Erythroblast (primary cell): ENCODE data around the gene UBL5.
"Not testable (repeated sequence)": the region's sequence is repeated elsewhere in the genome, so short reads cannot be mapped to it uniquely, and the experiment has no call there.

ENCODE experiments used
- DNase-seq, 2 experiments: peaks; one replicate each; lab custom pipeline; 2025; lab: John Stamatoyannopoulos, UW
- GATA1 ChIP-seq: IDR thresholded peaks from 2 replicates; pipeline ENCODE4 v1.6.1; 2011; ENCODE audit warnings: low read depth, mild to moderate bottlenecking, control low read depth, low read length, moderate library complexity
- POLR2A ChIP-seq: IDR thresholded peaks from 2 replicates; pipeline ENCODE4 v1.6.1; 2011; ENCODE audit warnings: mild to moderate bottlenecking, low read length

The UBL5 gene

DNA sequence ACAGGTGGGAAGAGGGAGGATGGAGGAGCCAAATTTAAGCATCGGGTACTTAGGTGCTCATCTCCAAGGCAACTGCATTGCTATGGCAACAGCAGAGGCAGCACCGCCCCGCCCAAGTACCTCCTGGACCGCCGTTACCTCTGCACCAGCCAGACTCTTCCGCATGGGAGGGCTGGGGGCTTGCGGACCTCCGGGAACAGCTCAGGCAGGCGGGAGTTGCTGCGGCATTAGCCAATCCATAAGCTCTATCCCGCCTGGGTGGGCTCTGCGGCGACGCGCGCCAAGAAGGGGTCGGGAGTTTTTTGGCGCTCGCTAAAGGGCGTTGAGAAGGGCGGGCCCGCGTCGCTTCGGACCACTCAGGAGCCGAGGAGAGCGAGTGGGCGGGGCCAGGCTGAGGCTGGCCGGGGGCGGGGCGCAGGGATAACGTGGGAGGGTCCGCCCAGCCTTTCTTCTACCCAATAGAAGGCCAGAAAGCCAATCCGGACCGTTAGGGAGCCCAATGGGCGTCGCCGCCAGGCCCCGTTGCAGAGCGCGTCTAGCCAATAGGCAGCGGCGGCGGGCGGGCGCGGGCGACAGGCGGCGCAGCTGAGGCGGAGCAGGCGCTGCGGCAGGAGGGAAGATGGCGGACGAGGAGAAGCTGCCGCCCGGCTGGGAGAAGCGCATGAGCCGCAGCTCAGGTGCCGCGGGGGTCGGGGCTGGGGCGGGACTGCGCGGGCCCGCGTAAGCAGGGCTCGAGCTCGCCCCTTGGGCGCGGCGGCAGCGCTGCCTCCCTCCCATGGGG lies 7.2 kb downstream of the UBL5 start, which contains the start of gene PIN1:
TSS of gene PIN1 (plus strand) at position 593 of the 781 bp plus-strand sequence. CDS start at position 620, 27 bp downstream.
- DNase-seq, result peak; percentile 99 to 100
- TF ChIP-seq GATA1, result no peak
- TF ChIP-seq POLR2A, result peak; percentile 54

DNA sequence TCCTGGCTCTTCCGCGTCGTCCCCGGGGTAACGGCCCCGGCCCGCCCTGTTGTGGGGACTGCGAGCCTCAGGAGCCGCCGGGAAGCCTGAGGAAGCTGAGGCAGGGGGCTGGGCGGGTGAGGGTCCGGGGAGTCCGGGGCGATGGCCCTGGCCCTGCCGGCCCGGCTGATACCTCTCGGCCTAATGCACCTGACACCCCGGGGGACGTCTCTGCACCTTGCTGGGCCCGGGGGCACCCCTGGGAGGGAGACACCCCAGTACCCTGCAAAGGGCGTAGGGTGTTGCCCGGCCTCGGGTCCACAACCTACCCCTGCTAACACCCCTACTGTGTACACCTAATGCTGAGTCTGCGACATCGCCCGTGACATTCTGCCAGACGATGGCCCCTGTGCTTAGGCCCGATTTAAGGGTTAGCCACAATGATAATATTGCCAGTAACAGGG lies 7.8 kb downstream of the UBL5 start:
- TF ChIP-seq POLR2A (no peak), GATA1 (no peak)
- peak in 1 of 2 experiments; percentile 45 for DNase-seq

DNA sequence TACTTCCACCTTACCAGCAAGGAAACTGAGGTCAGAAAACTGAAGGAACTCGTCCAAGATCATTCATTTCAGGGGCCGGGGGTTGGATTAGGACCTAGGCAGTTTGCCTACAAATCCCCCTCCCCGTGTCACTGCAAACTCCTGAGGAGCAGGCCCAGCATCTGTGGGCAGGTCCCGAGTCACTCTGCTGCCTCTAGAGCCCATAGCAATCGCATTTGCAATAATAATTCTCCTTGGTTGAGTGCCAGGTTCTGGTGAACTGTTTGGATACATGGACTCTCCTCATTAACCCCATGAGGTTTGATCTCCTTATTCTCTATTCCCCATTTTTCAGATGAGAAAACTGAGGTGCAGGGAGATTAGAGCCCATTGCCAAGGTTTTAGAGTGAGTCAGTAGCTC lies 8.3 kb downstream of the UBL5 start:
- TF ChIP-seq POLR2A, result no peak
- TF ChIP-seq GATA1, result no peak
- peak; percentile 62 to 65 for DNase-seq

DNA sequence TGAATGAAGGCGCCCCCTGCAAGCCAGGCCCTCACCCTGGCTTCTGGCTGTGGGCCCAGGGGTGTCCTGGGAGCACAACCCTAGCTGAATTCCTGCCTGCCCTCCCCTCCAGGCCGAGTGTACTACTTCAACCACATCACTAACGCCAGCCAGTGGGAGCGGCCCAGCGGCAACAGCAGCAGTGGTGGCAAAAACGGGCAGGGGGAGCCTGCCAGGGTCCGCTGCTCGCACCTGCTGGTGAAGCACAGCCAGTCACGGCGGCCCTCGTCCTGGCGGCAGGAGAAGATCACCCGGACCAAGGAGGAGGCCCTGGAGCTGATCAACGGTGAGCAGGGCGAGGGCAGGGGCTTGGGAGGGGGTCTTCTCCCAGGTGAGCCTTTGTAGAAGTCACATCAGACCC lies 10.6 kb downstream of the UBL5 start:
- no peak for TF ChIP-seq GATA1
- TF ChIP-seq POLR2A, result no peak
- no peak for DNase-seq

DNA sequence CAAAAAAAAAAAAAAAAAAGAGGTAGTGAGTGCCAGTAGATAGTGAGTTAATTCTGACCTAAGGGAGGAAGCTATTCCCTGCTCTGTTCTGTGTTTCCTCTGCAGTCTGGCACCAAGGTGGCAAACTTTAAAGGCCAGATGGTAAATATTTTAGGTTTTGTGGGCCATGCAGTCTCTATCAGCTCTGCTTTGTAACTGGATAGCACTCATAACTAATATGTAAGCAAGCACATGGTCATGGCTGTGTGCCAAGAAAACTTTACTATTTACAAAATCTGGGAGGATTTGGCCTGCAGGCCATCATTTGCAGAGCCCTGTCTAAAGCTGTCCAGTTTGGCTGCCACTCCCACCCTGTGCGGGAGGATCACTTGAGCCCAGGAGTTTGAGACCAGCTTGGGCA lies 11.7 kb downstream of the UBL5 start:
- DNase-seq, result no peak
- TF ChIP-seq POLR2A (no peak), GATA1 (no peak)

DNA sequence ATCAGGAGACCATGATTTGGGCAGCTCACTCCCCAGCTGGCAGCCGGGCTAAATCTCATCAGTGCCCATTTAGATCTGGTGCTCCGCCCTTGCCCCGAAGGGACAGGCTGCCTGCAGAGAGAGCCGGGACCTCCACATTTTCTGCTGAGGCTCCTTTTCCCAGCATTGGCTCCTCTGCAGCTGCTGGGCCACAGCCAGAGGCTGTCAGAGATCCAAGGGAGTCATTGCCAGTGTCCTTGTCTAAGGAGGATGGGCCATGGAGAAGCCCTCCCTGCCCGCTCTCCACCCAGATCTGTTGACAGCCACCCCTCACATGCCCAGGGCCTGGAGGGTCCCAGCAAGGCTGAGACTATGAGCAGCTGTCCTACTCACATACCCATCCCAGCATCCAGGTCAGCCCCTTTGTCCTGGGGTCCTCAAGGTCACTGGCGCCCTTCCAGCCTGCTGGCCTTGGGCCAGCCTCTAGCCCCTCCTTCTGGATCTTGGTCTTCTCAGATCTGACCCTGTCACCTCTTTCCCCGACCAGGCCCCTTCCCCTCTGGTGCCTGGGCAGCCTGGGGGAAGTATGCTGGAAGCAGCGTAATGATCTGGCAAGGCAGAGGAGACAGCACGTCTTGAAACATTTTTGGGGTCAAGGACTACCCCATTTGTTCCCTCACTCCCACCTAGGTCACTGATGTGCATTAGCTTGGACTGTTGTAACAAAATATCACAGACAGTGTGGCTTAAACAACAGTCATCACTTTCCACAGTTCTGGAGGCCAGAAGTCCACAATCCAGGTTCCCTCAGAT lies 15.3 kb downstream of the UBL5 start:
- no peak for TF ChIP-seq POLR2A
- TF ChIP-seq GATA1, result no peak
- DNase-seq, result no peak

DNA sequence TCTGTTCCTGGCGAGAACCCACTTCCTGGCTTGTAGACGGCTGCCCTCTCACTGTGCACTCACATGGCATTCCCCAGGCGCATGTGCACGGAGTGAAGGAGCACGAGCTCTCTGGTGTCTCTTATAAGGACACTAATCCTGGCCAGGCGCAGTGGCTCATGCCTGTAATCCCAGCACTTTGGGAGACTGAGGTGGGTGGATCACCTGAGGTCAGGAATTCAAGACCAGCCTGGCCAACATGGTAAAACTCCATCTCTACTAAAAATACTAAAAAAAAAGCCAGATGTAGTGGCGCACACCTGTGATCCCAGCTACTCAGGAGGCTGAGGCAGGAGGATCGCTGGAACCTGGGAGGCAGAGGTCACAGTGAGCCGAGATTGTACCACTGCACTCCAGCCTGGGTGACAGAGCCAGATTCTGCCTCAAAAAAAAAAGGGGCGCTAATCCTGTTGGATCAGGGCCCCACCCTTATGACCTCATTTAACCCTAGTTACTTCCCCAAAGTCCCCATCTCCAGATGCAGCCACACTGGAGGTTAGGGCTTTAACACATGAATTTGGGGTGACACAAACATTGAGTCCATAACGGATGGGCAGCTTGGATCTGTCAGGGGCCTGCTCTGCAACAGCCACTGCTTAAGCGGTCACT lies 16.0 kb downstream of the UBL5 start:
- DNase-seq, result not testable (repeated sequence)

DNA sequence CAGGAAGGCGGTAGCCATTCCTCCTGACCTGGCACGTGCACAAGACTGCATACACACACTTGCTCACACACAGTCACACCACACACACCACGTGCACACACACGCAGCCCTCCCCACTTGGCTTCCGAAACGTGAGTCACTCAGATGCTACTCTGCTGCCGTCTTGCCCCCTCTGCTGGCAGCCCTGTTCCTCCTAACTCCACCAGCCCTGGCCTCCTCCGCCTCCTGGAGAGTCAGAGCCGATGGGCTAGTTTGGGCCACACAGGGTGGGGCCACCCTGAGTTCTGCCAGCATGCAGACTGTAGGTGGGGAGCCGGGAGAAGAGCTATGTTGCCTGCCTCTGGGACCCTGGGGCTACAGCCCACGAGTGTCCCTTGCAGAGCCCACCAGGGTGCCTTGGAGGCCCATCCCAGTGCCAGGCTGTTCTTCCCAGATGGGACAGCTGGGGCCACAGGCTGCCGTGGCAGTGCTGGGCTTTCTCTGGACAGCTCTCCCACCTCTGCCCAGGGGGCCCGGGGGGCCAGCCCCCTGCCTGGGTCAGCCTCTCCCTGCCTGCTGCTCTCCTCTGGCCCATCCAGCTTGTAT lies 19.5 kb downstream of the UBL5 start:
- no peak for TF ChIP-seq POLR2A
- TF ChIP-seq GATA1, result no peak
- peak; percentile 35 to 49 for DNase-seq

DNA sequence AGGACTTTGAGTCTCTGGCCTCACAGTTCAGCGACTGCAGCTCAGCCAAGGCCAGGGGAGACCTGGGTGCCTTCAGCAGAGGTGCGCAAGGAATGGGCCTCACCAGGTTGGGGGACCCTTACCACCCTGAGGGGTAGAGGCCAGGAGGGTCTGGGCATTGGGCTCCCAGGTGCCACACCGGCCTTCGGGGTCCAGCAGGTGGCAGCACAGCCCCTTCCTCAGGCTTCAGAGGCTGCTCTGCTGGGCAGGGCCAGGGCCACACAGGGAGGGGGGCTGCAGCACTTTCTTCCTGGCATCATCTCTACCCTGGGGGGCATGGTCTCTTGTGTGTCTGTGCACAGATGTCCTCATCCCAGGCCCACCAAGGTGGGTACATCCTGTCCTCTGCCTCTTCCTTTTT lies 20.3 kb downstream of the UBL5 start:
- DNase-seq, result no peak

DNA sequence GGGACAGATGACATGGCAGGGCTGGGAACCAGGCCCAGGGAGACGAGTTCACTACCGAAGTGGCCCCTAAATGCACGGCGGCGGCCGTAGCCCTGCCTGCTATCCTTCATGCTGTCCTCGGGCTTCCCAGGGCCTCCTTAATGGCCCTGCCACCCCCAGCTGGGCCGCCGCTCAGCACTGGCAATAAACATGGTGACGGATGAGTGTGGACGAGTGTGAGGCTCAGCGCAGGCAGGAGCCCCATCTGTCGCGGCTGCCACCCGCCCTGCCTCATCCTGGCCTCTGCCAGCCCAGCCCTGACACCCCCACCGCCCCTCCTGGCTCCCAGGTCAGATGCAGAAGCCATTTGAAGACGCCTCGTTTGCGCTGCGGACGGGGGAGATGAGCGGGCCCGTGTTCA lies 21.0 kb downstream of the UBL5 start:
- no peak for DNase-seq
- no peak for TF ChIP-seq GATA1
- TF ChIP-seq POLR2A, result no peak

More for the DNA sequence above, 20.3 kb downstream of the UBL5 start:
- TF ChIP-seq GATA1 (no peak), POLR2A (no peak)

DNA sequence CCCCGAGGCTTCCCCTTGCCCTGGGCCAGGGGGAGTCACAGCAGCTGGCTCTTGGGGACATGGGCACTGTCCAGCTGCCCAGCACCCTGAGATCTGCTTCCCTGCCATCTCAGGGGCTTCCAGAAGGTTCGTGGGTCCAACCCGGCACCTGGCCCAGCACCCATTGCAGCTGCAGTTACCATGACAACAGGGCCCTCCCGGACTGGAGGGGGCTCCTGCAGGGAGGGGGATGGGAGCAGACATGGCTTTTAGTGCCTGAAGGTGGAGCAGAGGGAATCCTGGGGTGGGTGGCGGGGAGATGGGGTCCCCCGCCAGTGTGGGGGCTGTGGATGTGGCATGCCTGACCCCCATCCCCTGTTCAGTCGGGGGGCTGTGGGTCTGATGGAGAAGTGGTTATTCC lies 22.1 kb downstream of the UBL5 start:
- DNase-seq, result no peak
- TF ChIP-seq POLR2A (no peak), GATA1 (no peak)

DNA sequence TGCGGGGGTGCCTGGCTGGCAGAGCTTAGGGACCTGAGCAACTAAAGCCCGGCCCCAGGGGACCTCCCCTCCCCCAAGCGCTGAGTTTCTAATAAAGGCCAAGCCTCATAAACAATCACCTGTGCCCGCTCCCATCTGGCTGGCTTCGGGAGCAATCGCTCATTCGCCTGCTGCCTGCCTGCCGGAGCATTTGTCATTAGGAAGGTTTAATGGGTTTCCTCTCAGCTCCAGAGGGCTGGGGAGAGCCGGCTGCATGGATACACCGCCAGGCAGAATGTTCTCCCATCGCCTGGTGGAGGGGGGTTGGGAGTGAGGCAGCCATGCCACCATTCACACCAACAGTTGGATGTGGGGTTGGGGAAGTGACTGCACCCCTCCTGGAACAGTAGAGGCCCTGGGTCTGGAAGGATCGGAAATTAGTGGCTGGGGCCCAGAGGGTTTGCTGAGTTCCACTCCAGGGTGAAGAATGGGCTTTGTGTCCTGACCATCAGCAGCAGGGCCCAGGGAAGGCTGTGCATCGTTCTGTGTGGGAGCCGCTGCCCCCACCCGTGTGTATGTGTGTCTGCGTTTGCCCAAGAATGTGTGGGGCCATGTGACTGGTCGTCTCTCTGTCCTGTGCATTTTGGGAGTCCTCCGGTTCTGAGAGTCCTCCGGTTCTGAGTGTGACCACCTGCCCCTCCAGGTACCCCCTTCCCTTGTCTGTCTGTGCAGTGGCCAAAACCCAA lies 22.7 kb downstream of the UBL5 start:
- DNase-seq, result no peak
- TF ChIP-seq GATA1 (no peak), POLR2A (no peak)
